Karpas-422 (cell line): ENCODE measurements around the gene SNX32. TPM values are rescaled to one million over a fixed set of nuclear protein-coding genes. Genes with fewer than 3 reads are reported as not detected.

Experiments
- DNase-seq: peaks from one replicate; pipeline ENCODE4 v3.0.0-alpha.2; 2015
- H2AFZ ChIP-seq: fragments of 200-600 bp; sonication (generic); 2 replicates; pipeline ENCODE4 v1.6.1; 2014; ENCODE audit warnings: antibody characterized with exemption, low read length, mixed read lengths
- H3K27ac ChIP-seq: fragments of 200-600 bp; sonication (generic); 2 replicates; pipeline ENCODE4 v1.5.1; 2014; ENCODE audit warnings: mild to moderate bottlenecking, low read length, moderate library complexity
- H3K27me3 ChIP-seq: fragments of 200-600 bp; sonication (generic); 2 replicates; pipeline ENCODE4 v1.6.1; 2014; ENCODE audit warnings: low read length, mixed read lengths
- H3K36me3 ChIP-seq: fragments of 200-600 bp; sonication (generic); 2 replicates; pipeline ENCODE4 v1.6.1; 2014; ENCODE audit warnings: low read length, mixed read lengths; ENCODE audit not compliant: insufficient read depth
- H3K4me1 ChIP-seq: fragments of 200-600 bp; sonication (generic); 2 replicates; pipeline ENCODE4 v1.6.1; 2014; ENCODE audit warnings: mild to moderate bottlenecking, low read length, mixed read lengths
- H3K4me2 ChIP-seq: fragments of 200-600 bp; sonication (generic); 2 replicates; pipeline ENCODE4 v1.6.1; 2014; ENCODE audit warnings: low read length, low read depth, mild to moderate bottlenecking; ENCODE audit not compliant: poor library complexity, severe bottlenecking
- H3K4me3 ChIP-seq: fragments of 200-600 bp; sonication (generic); 2 replicates; pipeline ENCODE4 v1.5.1; 2014; ENCODE audit warnings: mild to moderate bottlenecking, antibody characterized with exemption, low read length, mixed read lengths
- H3K79me2 ChIP-seq: fragments of 200-600 bp; sonication (generic); 2 replicates; pipeline ENCODE4 v1.6.1; 2014; ENCODE audit warnings: mild to moderate bottlenecking, low read length, mixed read lengths
- H3K9ac ChIP-seq: fragments of 200-600 bp; sonication (generic); 2 replicates; pipeline ENCODE4 v1.6.0; 2014; ENCODE audit warnings: low read length
- H3K9me2 ChIP-seq: fragments of 200-600 bp; sonication (generic), shearing (Covaris generic); replicated peaks from 2 replicates; pipeline ENCODE4 v1.6.0; 2014; ENCODE audit warnings: mild to moderate bottlenecking, low read length, moderate library complexity; ENCODE audit not compliant: insufficient read depth
- H3K9me3 ChIP-seq: fragments of 300-700, 200-600 bp; sonication (generic); 2 replicates; pipeline ENCODE4 v1.6.1; 2014; ENCODE audit warnings: low read length, mixed read lengths
- H4K20me1 ChIP-seq: fragments of 200-600 bp; sonication (generic); 2 replicates; pipeline ENCODE4 v1.6.1; 2014; ENCODE audit warnings: mild to moderate bottlenecking, antibody characterized with exemption, low read length, low read depth; ENCODE audit not compliant: insufficient read depth
- total RNA-seq: library from RNA; depleted of rRNA; stranded (reverse); fragments of >200 nt; shearing (Covaris generic); gene quantifications from 2 replicates; pipeline ENCODE4 v1.2.3, GENCODE V29; 2014; ENCODE audit warnings: low replicate concordance

Gene SNX32
- total RNA-seq, 1 experiment from 2014 or later: not detected

DNA sequence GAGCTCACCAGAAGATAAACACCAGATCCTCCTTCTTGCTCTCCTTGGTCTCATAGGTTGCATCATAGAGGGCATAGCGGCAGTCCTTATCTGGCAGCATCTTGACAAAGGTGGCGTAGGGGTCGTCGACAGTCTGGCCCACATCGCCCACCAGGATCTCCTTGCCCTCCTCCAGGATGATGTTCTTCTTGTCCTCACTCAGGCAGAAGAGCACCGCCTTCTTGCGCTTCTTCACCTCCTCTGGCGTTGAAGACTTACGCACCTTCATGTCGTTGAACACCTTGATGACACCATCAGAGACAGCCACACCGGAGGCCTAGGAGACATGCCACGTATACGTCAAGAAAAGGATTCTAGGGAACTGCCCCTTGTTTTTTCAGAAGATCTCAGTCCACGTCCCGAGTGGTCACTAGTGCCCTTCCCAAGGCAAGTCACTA, 22.2 kb downstream of the SNX32 start:
- Histone ChIP-seq H3K36me3 (peaks cover 45% of the 10 kb centered on the region), H3K9me2 (no peaks in the 10 kb centered on the region), H3K9me3 (no peaks in the 10 kb centered on the region), H3K4me3 (peak overlapping the region; percentile 95), H3K9ac (peak overlapping the region; percentile 99; the same call in 1 of the 2 replicates), H3K4me1 (peaks cover 24% of the 10 kb centered on the region), H2AFZ (no peak overlapping the region), H3K27ac (no peak overlapping the region), H3K79me2 (peaks cover 25% of the 10 kb centered on the region), H3K4me2 (peak overlapping the region; percentile 91), H3K27me3 (no peaks in the 10 kb centered on the region), H4K20me1 (peaks cover 44% of the 10 kb centered on the region)
- DNase-seq: peak; percentile 35

DNA sequence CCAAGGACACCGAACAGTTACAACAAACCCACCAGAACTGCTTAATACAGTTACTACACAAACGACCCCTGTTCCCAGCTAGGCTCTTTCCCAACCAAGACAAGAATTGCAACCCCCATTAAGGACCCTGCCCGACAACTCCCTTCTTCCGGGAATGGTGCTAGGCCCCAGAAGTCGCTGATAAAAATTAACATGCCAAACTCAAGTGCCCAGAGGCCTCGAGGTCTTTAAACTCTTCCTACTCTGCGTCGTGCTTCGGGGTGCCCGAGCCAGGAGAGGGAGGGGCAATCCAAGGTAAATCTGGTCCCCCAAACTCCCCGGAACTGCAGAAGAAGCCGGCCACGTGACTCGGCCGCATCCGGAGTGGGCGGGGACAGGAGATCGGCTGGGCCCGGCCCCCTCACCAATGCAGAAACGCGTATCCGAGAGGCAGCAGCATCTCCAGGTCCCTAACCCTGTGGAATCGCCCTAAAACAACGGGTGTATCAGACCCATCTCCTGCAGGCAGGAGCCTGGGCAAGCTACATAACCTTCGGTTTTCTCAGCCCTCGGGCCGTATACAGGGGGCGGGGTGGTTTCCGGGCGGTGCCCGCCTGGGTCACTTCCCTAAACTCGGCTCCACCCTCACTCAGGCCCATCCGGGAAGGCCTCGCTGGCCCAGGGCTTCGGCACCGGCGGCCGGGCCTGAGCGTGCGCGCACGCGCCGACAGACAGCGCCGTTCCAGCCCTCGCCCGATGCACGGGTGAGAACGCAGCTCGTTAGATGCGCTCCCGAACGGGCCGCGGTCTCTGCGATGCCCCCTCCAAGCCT, 23.1 kb downstream of the SNX32 start:
- no peak overlapping the region for H2AFZ ChIP-seq
- H3K4me2 ChIP-seq: peak overlapping the region; percentile 91
- H3K4me3 ChIP-seq: peak overlapping the region; percentile 95
- H3K36me3 ChIP-seq: peaks cover 48% of the 10 kb centered on the region
- no peaks in the 10 kb centered on the region for H3K9me3 ChIP-seq
- peak; percentile 91 for DNase-seq
- peak overlapping the region; percentile 88 for H3K27ac ChIP-seq
- peak overlapping the region; percentile 99 for H3K9ac ChIP-seq
- H3K9me2 ChIP-seq: no peaks in the 10 kb centered on the region
- H4K20me1 ChIP-seq: peaks cover 38% of the 10 kb centered on the region
- peaks cover 34% of the 10 kb centered on the region for H3K79me2 ChIP-seq
- H3K4me1 ChIP-seq: peaks cover 31% of the 10 kb centered on the region
- no peaks in the 10 kb centered on the region for H3K27me3 ChIP-seq

DNA sequence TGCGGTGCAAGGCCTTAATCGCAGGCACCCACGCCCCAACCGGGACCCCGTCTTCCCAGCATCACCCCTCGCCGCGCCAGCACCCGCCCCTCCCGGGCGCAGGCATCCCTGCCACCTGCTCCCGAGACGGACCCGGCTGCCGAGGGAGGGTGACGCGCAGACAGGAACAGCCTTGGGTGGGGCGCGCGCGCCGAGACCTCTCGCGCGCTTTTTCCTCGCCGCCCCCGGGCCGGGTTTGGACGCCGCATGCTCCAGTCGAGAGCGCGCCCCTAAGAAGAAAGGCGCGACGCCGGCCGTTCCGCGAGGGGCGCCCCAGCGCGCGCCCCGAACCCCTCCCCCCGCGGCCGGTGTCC, 23.7 kb downstream of the SNX32 start:
- H3K36me3 ChIP-seq: peaks cover 54% of the 10 kb centered on the region
- peak overlapping the region; percentile 99 for H3K9ac ChIP-seq
- peak; percentile 83 for DNase-seq

DNA sequence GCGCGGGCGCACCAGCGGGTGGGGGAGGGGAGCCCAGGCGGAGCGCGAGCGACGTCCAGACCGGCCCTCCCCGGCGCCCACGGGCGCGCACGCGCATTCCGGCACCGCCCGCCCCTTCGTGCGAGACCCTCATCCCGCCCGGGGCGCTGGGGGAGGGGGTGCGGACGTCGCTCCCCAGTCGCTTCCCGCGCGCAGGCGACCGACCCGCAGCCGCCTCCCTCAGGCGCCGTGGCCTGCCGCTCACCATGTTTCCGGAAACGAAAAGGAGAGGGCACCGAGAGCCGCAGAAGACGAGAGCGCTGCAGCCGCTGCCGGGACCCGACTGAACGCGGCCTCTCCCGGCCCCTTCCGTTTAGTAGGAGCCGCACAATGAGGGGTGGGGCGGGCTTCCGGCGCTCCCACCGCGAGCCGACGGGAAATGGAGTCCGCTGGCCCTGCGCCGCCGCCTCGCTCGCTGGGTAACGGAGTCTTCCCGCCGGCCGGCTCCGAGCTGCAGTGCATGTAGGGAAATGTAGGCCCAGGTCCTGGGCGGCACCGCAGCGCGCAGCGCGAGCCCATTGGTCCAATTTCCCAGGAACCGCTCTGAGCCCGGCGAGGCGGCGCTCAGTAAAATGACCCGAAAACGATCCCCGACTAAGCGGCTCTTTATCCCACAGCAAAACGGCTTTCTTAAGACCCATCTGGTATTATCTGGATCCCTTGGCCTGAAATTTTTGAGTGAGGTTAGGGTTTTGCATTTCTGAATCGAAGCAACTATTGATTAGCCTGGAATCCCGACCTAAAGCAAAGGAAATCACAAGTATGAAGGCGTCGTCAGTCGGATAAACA, 24.3 kb downstream of the SNX32 start, which contains the start of gene CFL1:
Gene CFL1 (minus strand): TSS at position 328 of the 828 bp plus-strand sequence. CDS start 81 bp downstream, at position 247.
- peak; percentile 99 for DNase-seq
- H3K79me2 ChIP-seq: peaks cover 40% of the 10 kb centered on the region
- peak within 1 kb of the TSS; percentile 99 for H3K9ac ChIP-seq
- H3K36me3 ChIP-seq: peaks cover 52% of the 10 kb centered on the region
- H3K27ac ChIP-seq: peak within 1 kb of the TSS; percentile 92
- H3K4me1 ChIP-seq: peaks cover 34% of the 10 kb centered on the region
- H3K27me3 ChIP-seq: no peaks in the 10 kb centered on the region
- peak within 1 kb of the TSS; percentile 91 for H3K4me2 ChIP-seq
- H3K9me3 ChIP-seq: no peaks in the 10 kb centered on the region
- peaks cover 38% of the 10 kb centered on the region for H4K20me1 ChIP-seq
- H2AFZ ChIP-seq: no peak within 1 kb of the TSS
- no peaks in the 10 kb centered on the region for H3K9me2 ChIP-seq
- H3K4me3 ChIP-seq: peak within 1 kb of the TSS; percentile 95

More for the DNA sequence above, 23.7 kb downstream of the SNX32 start:
- Histone ChIP-seq H4K20me1 (peaks cover 38% of the 10 kb centered on the region), H3K4me2 (peak overlapping the region; percentile 91), H2AFZ (no peak overlapping the region), H3K9me2 (no peaks in the 10 kb centered on the region), H3K4me1 (peaks cover 34% of the 10 kb centered on the region), H3K27me3 (no peaks in the 10 kb centered on the region), H3K9me3 (no peaks in the 10 kb centered on the region), H3K4me3 (peak overlapping the region; percentile 95), H3K27ac (peak overlapping the region; percentile 88), H3K79me2 (peaks cover 40% of the 10 kb centered on the region)

DNA sequence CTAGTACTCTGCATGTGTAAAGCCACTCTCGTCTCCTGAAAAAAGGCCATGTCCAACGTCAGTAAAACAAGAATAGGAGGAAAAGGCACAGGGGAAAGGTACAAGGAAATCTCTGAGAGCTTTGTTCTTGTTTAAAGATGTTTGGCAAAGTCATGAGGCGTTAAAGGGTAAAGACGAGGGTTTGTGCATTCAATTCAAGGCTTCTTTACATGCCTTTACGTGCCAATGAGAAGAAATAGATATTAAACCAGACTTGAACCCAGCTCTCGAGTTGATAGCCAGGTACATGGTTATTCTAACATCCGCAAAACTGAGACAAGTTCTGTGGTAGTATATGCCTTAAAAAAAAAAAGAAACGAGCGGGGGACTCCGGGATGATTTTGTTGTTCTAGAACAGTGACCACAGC, 24.9 kb downstream of the SNX32 start:
- Histone ChIP-seq H3K9me3 (no peaks in the 10 kb centered on the region), H3K9ac (peak overlapping the region; percentile 81), H3K79me2 (peaks cover 40% of the 10 kb centered on the region), H3K27me3 (no peaks in the 10 kb centered on the region), H2AFZ (no peak overlapping the region), H3K4me2 (peak overlapping the region; percentile 88), H3K27ac (peak overlapping the region; percentile 92), H3K4me1 (peaks cover 34% of the 10 kb centered on the region), H4K20me1 (peaks cover 38% of the 10 kb centered on the region), H3K36me3 (peaks cover 47% of the 10 kb centered on the region), H3K4me3 (peak overlapping the region; percentile 75), H3K9me2 (no peaks in the 10 kb centered on the region)
- DNase-seq: no peak

DNA sequence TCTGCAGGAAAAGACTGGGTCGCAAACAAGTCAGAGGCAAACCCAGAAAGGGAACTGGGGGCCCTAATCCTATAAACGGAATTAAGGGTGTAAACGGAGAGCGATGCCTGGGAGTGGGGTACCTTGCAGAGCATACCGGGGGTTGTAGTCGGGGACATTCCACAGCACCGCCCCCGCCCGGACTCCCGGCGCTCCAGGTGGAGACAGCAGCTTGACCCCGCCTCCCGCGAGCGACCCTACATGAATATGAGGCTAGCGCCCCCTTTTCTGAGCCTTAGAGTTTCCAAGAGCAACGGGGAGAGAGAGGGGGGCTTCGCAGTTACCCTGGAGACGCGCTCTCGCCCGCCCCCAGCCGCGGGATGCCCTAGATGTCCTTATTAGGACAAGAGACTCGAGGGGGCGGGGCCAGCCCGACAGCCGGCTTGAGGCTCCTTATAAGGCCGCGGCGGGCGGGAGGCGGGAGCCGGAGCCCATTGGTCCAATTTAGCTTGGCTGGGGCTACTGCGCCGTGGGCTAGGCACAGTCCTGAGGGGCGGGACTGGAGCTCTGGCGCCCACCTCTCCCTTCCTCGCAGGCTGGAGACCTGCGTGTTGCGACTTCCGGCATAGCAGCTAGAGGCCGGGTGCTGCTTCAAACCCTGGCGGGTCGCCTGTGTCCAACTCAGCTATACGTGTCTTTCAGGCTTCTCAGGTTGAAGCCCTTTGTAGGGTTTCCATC, 25.5 kb downstream of the SNX32 start:
- peaks cover 33% of the 10 kb centered on the region for H4K20me1 ChIP-seq
- H3K4me3 ChIP-seq: peak overlapping the region; percentile 91
- H3K9me2 ChIP-seq: no peaks in the 10 kb centered on the region
- no peak overlapping the region for H2AFZ ChIP-seq
- peak overlapping the region; percentile 88 for H3K4me2 ChIP-seq
- peak overlapping the region; percentile 92 for H3K27ac ChIP-seq
- no peaks in the 10 kb centered on the region for H3K9me3 ChIP-seq
- DNase-seq: peak; percentile 100
- H3K79me2 ChIP-seq: peaks cover 40% of the 10 kb centered on the region
- peaks cover 34% of the 10 kb centered on the region for H3K4me1 ChIP-seq
- H3K36me3 ChIP-seq: peaks cover 45% of the 10 kb centered on the region
- H3K9ac ChIP-seq: peak overlapping the region; percentile 87
- H3K27me3 ChIP-seq: no peaks in the 10 kb centered on the region

DNA sequence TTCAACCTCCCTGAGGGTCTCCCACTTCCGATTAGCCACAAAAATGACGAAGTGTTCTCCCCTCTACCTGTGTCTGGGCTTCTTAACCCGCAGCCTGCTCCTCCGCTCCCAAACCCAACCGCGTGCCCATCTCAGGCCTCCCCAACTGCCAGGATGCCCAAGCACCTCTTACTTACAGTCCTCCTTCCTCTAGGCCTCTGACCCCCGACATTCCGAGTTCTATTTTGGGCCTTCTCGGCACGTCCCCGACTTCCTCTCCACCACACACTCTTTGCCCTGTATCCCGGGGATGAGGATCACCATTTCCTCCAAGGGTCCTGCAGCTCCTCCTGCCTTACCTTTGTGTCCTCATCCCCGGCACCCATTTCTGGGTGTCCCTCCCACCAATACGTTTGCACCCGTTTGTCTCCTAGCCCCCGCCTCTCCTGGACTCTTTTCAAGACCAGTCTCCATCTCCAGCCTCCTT, 26.1 kb downstream of the SNX32 start:
- no peak for DNase-seq
- no peaks in the 10 kb centered on the region for H3K9me3 ChIP-seq
- no peak overlapping the region for H2AFZ ChIP-seq
- H3K4me3 ChIP-seq: peak overlapping the region; percentile 91
- peak overlapping the region; percentile 90 for H3K27ac ChIP-seq
- no peaks in the 10 kb centered on the region for H3K9me2 ChIP-seq
- peaks cover 34% of the 10 kb centered on the region for H3K4me1 ChIP-seq
- H3K36me3 ChIP-seq: peaks cover 40% of the 10 kb centered on the region
- H3K9ac ChIP-seq: peak overlapping the region; percentile 87
- H3K79me2 ChIP-seq: peaks cover 40% of the 10 kb centered on the region
- no peaks in the 10 kb centered on the region for H3K27me3 ChIP-seq
- H3K4me2 ChIP-seq: peak overlapping the region; percentile 88
- H4K20me1 ChIP-seq: peaks cover 27% of the 10 kb centered on the region
